LHCN-M2 (cell line): ENCODE data around the gene TAP2. TPM values are rescaled to one million over a fixed set of nuclear protein-coding genes. Genes with fewer than 3 reads are reported as not detected.
A peak's percentile ranks its signal among the peaks of the same experiment; 100 is the strongest.
"Not testable (repeated sequence)": the region's sequence is repeated elsewhere in the genome, so short reads cannot be mapped to it uniquely, and the experiment has no call there.

ENCODE experiments used
- DNase-seq: peaks from one replicate; pipeline ENCODE4 v3.0.0-alpha.2; 2012; ENCODE audit warnings: low read depth
- polyA plus RNA-seq: library from polyadenylated mRNA; unstranded; fragments of >200 nt; gene quantifications from one replicate; pipeline ENCODE4 v1.2.1, GENCODE V29; 2012; ENCODE audit warnings: missing spikeins
- total RNA-seq: library from RNA; depleted of rRNA; stranded (reverse); fragments of >200 nt; gene quantifications from 2 replicates; pipeline ENCODE4 v1.2.3, GENCODE V29; 2014; rRNA removed

The TAP2 gene
- total RNA-seq, result 6.1 and 6.7 TPM in 2 replicates
- 20.9 TPM for polyA plus RNA-seq

DNA sequence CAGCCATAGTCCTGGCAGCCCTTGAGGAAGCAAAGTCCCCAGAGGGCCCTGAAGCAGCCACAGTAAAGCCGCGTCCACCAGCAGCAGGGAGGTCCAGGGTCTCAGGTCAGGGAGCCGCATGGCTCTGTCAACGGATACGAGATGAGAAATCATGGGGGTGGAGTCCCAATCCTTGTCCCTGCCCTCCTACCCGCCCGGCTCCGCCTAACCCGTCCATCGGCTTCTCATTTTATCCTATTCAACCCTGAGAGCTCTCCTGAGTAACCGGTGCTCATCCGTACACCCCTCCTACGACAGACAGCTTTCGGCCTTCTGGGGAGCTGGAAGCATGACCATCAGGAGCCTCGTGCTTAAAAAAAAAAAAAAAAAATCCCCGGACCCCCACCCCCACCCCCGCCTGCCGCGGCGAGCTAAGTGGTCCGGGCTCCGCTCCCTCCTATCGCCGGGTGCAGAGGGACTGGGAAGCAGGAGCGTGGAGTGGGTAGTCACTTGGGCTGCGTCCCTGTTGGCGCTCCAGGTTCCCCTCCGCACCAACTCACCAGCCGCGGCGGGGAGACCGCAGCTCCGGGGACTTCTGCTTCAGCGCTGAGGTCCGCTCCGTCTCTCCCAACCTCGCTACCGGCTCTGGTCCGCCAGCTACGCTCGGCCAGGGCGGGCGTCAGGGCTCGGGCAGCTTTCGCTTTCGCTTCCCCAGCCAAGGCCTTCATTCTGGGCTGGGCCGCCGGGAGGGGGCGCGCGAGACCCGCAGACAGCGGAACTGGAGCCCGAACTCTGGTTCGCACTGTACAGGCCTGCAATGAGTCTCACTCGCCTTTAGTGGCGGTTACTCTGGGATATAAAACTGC lies at the start of gene TAP2:
TAP2 (minus strand) TSS at position 626 of the 845 bp plus-strand sequence; CDS start at position 120, 506 bp downstream.
- DNase-seq, result peak; percentile 92

DNA sequence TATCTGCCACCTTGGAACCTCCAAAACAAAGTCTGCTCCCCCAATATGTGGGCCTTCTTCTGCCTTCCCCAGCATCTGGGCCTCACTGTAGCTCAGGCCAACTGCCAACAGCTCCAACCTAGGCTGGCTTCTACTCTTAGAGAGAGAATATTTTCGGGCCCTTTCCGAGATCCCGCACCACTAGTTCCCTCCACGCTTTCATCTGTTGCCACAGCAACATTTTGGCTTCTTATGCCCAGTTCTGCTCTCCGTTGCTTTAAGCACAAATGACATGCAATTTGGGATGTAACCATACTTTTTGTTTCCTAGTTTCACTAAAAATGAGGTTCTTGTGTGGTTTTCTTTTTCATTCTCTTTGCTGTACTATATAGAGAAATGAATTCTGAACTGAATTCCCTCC lies 49.1 kb upstream of the TAP2 start:
- DNase-seq, result no peak

GRCh38 chr6:32886681-32887383 lies 48.3 kb upstream of the TAP2 start:
- peak; percentile 91 for DNase-seq

GRCh38 chr6:32885698-32886286 lies 47.3 kb upstream of the TAP2 start:
- peak; percentile 73 for DNase-seq

DNA sequence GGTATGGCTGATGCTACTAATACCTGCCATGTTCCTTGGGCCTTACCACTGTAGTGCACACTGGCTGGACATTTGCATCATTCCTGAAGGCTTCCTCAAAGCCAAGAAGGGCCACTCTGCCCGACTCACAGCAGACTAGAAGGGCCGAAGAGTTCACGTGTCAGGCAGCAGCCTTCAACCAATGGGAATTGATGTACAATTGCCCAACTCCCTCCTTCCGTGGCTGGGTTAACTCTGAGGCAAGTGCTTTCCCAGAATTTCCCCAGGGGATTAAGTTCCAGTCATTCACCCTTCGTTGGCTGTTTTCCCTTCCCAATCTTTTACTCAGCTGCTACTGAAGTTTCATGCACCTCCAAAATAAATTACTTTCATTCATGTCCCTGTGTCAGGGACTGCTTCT lies 45.2 kb upstream of the TAP2 start:
- DNase-seq, result peak; percentile 79

GRCh38 chr6:32882879-32883250 lies 44.3 kb upstream of the TAP2 start:
- DNase-seq, result peak; percentile 68

DNA sequence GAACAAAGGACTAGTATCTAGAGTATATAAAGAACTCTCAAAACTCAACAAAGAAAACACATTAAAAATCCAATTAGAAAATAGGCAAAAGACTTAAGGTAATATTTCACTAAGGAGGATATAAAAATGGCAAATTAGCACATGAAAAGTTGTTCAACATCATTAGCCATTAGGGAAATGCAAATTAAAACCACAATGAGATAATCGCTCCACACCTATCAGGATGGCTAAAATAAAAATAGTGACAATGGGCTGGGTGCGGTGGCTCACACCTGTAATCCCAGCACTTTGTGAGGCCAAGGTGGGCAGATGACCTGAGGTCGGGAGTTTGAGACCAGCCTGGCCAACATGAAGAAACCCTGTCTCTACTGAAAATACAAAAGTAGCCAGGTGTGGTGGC lies 42.4 kb upstream of the TAP2 start:
- not testable (repeated sequence) for DNase-seq

- no peak for DNase-seq
Observed at GRCh38 chr6:32879691-32880090, 41.2 kb upstream of the TAP2 start.

GRCh38 chr6:32876603-32877002 lies 38.1 kb upstream of the TAP2 start:
- no peak for DNase-seq

DNA sequence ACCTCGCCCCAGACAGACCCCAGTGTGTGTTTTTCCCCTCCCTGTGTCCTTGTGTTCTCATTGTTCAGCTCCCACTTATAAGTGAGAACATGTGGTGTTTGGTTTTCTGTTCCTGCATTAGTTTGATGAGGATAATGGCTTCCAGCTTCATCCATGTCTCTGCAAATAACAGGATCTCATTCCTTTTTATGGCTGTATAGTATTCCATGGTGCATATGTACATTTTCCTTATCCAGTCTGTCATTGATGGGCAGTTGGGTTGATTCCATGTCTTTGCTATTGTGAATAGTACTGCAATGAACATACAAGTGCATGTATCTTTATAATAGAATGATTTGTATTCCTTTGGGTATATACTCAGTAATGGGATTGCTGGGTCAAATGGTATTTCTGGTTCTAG lies 35.4 kb upstream of the TAP2 start:
- DNase-seq, result not testable (repeated sequence)

DNA sequence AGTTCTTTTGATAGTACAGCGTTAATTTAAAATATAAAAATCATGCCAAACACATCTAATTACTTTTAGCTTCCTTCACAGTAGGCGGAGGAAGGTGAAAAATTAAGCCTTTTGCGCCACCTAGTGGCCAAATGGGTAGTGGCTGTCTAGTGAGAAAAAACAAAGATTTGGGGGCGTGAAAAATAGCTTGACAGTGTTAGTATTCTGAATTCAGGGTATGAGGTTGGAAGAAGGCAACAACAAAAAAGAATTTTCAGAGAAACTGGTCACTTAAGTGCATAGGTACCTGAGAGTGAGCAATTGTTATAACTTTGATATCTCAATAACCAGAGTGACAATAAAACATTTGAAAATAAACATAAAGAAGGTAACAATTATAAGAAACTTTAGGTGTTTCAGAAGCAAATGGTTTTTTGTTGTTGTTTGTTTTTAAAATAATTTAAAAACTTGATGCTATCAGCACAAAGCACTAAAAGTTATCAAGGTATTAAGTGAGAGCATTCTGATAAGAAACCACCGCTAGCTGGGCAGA lies 29.8 kb upstream of the TAP2 start:
- DNase-seq, result peak; percentile 69

GRCh38 chr6:32867554-32868256 lies 29.2 kb upstream of the TAP2 start:
- DNase-seq, result no peak

DNA sequence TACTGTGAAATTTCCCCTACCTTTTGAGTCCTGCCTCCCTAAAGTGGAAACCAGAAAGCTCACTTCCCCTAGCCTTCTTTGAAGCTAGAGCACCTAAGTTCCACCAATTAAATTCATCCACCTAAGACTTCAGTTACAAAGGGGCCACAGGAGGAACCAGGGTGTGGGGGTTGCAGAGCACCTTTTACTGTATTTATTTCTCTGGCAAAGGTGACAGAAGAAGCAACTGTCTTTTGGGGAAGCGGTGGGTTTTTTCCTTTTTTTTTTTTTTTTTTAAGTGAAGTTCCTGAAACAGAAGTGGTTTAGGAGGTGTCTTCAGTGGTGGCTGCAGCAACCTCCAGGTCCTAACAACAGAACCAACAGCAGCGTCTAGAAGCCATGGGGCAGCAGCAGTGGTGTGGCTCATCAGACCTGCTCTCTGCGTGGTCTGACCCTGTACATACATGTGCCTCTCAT lies 28.5 kb upstream of the TAP2 start:
- DNase-seq, result no peak

- DNase-seq, result no peak
Observed at GRCh38 chr6:32865724-32866443, 27.3 kb upstream of the TAP2 start.

DNA sequence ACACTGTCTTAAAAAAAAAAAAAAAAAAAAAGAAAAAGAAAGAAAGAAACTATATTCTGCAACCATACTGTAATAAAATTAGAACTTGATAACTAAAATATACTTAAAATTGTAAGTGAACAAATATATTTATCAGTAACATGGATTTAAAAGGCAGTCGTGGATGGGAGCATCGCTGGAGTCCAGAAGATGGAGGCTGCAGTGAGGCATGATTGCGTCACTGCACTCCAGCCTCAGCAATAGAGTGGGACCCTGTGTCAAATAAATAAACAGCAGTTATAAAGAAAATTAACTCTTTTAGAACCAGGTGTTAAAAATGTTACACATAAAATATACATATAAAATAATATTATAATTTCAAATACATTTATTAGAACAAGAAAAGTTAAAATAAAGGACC lies 24.2 kb upstream of the TAP2 start:
- no peak for DNase-seq

- DNase-seq, result no peak
Observed at GRCh38 chr6:32860674-32861073, 22.1 kb upstream of the TAP2 start.

- no peak for DNase-seq
Observed at GRCh38 chr6:32858194-32858593, 19.7 kb upstream of the TAP2 start.

DNA sequence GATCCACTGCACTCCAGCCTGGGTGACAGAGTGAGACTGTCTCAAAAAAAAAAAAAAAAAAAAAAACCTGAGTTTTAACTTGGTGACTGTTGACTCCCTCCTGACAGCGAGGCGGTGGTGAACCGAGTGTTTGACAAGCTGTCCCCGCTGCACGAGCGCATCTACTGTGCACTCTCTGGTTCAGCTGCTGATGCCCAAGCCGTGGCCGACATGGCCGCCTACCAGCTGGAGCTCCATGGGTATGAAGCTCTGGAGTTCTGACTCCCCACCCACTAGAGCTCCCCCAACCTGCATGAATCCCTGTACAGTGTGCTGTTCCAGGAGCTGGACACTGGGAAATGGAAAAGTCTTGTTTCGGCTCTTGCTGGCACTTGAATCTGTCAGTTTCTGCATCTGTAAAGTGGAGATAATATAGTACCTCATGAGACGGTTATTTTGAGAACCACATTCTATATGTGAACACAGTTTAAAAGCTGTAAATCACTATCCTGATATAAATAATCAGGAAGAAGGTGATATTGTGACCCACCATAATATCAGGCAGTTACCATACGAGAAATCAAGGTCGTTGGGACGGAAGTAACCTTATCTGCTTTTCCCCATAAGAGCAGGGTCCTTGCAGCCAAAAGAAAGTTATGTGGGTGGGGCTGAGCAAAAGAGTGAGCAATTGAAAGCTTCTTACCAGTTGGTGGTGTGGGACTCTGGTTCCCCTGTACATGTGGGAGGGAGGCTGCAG lies 18.8 kb upstream of the TAP2 start:
- no peak for DNase-seq

DNA sequence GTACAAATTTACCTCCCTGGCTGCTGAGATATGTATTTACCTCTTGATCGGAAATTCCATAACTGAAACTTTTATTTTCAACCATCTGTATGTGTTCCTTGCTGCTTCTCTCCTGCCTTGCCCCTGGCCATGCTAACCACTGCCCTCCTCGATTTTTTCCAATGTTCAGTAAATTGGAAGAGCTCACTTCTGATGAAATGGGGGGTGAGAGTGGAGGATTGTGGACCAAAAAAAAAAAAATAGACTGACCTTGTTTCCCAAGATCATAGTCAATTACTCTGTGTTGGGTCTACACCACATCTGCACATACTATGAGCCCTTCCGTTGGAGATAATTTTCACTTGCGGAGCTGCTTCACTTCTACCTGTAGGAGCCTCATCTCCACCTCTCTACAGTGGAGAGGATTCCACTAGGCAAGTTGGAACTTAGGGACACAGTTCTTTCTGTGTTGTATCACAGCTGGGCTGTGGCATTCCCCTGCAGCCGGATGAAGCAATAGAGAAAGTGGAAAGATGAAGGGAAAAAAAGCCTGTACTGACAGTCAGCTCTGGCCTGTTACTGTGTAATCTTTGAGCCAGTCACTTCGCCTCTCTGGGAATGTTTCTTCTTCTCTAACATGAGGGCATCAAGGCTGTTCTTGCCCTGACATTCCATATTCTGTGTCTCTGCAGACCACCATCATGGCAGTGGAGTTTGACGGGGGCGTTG lies 17.1 kb upstream of the TAP2 start:
- no peak for DNase-seq
